Hepatocyte (in vitro differentiated cells): ENCODE measurements around the gene GRM8.

Source experiments
- EZH2phosphoT487 ChIP-seq: fragments of 200-600 bp; sonication (generic); IDR thresholded peaks from one replicate; pipeline ENCODE4 v1.6.1; 2018; ENCODE audit warnings: antibody characterized with exemption, mild to moderate bottlenecking, low read depth, moderate library complexity; ENCODE audit not compliant: unreplicated experiment, severe bottlenecking
- TF ChIP-seq, protein P1 (sequence below): fragments of 200-600 bp; sonication (generic); IDR thresholded peaks from 2 replicates; pipeline ENCODE4 v1.5.1; 2016; ENCODE audit warnings: antibody characterized with exemption, mild to moderate bottlenecking; ENCODE audit not compliant: poor library complexity

DNA sequence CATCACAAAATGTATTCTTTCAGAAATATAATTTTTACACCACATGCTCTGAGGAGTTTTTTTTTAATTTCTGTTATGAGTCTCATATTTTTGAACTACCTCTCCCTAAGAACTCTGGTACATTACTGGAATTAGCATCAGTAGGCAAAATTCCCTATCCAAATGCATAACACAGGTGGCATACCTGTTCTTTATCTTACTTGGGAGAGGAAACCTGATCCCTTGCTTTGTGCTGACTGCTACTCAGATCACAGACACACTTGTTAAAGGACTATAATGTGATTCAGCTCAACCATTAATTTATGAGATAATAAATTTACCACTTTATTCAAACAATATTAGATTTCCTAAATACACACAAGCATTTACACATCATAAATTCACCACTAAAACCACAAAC, 617.2 kb downstream of the GRM8 start:
- TF ChIP-seq, protein P1, sequence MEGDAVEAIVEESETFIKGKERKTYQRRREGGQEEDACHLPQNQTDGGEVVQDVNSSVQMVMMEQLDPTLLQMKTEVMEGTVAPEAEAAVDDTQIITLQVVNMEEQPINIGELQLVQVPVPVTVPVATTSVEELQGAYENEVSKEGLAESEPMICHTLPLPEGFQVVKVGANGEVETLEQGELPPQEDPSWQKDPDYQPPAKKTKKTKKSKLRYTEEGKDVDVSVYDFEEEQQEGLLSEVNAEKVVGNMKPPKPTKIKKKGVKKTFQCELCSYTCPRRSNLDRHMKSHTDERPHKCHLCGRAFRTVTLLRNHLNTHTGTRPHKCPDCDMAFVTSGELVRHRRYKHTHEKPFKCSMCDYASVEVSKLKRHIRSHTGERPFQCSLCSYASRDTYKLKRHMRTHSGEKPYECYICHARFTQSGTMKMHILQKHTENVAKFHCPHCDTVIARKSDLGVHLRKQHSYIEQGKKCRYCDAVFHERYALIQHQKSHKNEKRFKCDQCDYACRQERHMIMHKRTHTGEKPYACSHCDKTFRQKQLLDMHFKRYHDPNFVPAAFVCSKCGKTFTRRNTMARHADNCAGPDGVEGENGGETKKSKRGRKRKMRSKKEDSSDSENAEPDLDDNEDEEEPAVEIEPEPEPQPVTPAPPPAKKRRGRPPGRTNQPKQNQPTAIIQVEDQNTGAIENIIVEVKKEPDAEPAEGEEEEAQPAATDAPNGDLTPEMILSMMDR: no peak
- no peak for TF ChIP-seq EZH2phosphoT487
